ENCODE results near the gene MYL7.

GRCh38 chr7:44187636-44188416, 46.7 kb upstream of the MYL7 start:
- TF ChIP-seq CTCF (conservative IDR thresholded peaks at IDR 0.05; ENCODE audit: low read depth, low read length) = no peak
- no peak for TF ChIP-seq RAD21 (IDR thresholded peaks at IDR 0.05; ENCODE audit: low read length)
- no peak for TF ChIP-seq POLR2A (IDR thresholded peaks at IDR 0.05; ENCODE audit: low read depth, low read length)
- TF ChIP-seq FOS (IDR thresholded peaks at IDR 0.05; ENCODE audit: low read depth, low read length) = no peak
- TF ChIP-seq SMC3 (IDR thresholded peaks at IDR 0.05; ENCODE audit: low read depth, low read length) = no peak
- TF ChIP-seq CEBPB (IDR thresholded peaks at IDR 0.05; ENCODE audit: low read depth, low read length) = no peak
- TF ChIP-seq MXI1 (IDR thresholded peaks at IDR 0.05; ENCODE audit: borderline replicate concordance, low read depth, low read length) = no peak
- TF ChIP-seq RFX5 (IDR thresholded peaks at IDR 0.05; ENCODE audit: low read depth, low read length) = no peak
- TF ChIP-seq ELK1 (IDR thresholded peaks at IDR 0.05; ENCODE audit: borderline replicate concordance, low read depth, low read length) = no peak
